ENCODE data around the gene SOX1. TPM values are rescaled to one million over a fixed set of nuclear protein-coding genes. Genes with fewer than 3 reads are reported as not detected.

Gene SOX1
- total and polyA plus RNA-seq, 9 of the 15 experiments (the other 6 are each of a cell fraction or from before 2014, with no cell fraction given) = not detected

DNA sequence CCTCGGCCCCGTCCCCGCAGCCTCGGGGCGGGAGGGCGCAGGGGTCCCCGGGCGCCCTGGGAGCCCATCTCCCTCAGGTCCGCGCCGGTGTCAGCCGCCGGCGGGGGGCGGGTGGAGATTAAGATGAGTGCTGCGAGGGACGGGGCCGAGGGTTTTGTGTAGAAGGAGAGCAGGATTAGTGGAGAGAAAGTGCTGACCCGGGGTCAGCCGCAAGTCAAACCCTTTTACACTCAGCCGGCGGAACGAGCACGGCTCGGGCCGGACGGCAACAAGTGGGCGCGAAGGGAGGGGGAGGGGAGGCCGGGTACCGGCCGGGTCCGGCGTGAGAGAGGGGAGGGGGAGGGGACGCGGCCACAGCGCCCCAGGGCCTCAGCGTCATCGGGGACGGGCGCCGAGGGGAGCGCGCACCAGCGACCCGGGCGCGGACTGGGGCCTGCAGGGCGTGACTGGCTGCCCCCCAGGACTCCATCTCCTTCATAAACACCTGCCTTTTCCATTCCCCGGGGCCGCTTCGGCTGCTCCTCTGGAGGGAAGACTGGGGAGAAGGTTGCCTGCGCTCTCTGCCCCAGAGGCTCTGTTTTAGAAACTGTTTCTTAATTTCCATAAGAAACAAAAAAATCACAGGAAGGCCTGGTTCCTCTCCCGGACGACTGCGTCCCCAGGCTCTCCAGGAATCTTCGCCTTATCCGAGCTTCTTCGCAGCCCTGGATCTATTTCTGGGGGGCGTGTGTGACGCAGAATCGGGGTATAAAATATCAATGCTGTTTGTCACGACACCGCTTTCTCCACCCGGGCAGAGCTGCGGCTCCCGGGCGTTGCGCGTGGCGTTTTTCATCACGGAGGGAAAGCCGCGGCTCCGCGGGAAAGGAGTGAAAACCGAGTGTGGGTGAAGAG is 6.5 kb downstream of the SOX1 start:
- no peaks in the 10 kb centered on the region for H3K79me2 ChIP-seq (ENCODE audit: control insufficient read depth, insufficient read depth, low read length)
- no peak overlapping the region for H2AFZ ChIP-seq (ENCODE audit: low read depth, low read length)
- H3K9me1 ChIP-seq (ENCODE audit: control insufficient read depth, insufficient read depth, low read length) = no peaks in the 10 kb centered on the region
- H3K36me3 ChIP-seq (ENCODE audit: control insufficient read depth, insufficient read depth, low read length) = no peaks in the 10 kb centered on the region
- no peak overlapping the region for H3K27ac ChIP-seq (ENCODE audit: extremely low read depth, low read depth, low read length)
- no peak overlapping the region for H3K9ac ChIP-seq (ENCODE audit: insufficient read depth in 1 of 2, low read depth in 2 of 2, low read length in 2 of 2)
- FAIRE-seq = no peak
- no peaks in the 10 kb centered on the region for H3K4me1 ChIP-seq (replicated peaks in 1 of 2; ENCODE audit: control insufficient read depth in 2 of 2, insufficient read depth in 2 of 2, low read length in 2 of 2)
- peaks cover 0 to 17% of the 10 kb centered on the region in 2 experiments; a peak in 2 of 5 replicates for H3K27me3 ChIP-seq (ENCODE audit: control insufficient read depth in 2 of 2, insufficient read depth in 2 of 2, low read length in 2 of 2)
- H4K20me1 ChIP-seq (replicated peaks; ENCODE audit: control insufficient read depth, insufficient read depth, low read length) = no peaks in the 10 kb centered on the region
- intact Hi-C loops (cut with micrococcal nuclease) = no loop called here
- no TSS peak for BruUV-seq (replicated peaks)
- no peaks in the 10 kb centered on the region for H3K9me3 ChIP-seq (replicated peaks; ENCODE audit: control insufficient read depth, insufficient read depth, low read depth, low read length)
- no peak for ATAC-seq
- no peak overlapping the region for H3K4me3 ChIP-seq
- WGBS (ENCODE audit: insufficient coverage, low coverage, missing lambda C conversion rate) = 3% methylated on average over 8 of the region's 77 CpGs
- no peak overlapping the region for H3K4me2 ChIP-seq (ENCODE audit: insufficient read depth, low read length)
- in situ Hi-C loops (cut with MboI) = no loop called here
- no peak for TF ChIP-seq PHB (CRISPR knock-in tag; IDR thresholded peaks at IDR 0.05)
- CTCF ChIA-PET (ENCODE audit: low intra/inter-chr PET ratio) = no interaction called here
- POLR2A ChIA-PET = interaction anchor here (0.5 to 0.8 kb wide), 2 partner anchors 17 to 97 kb away, joined by 3 to 4 read pairs; no protein-coding TSS in a partner anchor
- DNase-seq (ENCODE audit: extremely low read depth in 1 of 4, low spot score in 3 of 4) = no peak

- intact Hi-C loops (cut with micrococcal nuclease) (no loop called here), in situ Hi-C loops (cut with MboI) (no loop called here)
- POLR2A ChIA-PET = interaction anchor here (0.8 kb wide), 1 partner anchor 98 kb away, joined by 3 read pairs; no protein-coding TSS in a partner anchor
- no peaks in the 10 kb centered on the region for H3K4me1 ChIP-seq (replicated peaks in 1 of 2; ENCODE audit: control insufficient read depth in 2 of 2, insufficient read depth in 2 of 2, low read length in 2 of 2)
- no peak overlapping the region for H2AFZ ChIP-seq (ENCODE audit: low read depth, low read length)
- H3K9ac ChIP-seq (ENCODE audit: insufficient read depth in 1 of 2, low read depth in 2 of 2, low read length in 2 of 2) = no peak overlapping the region
- no peaks in the 10 kb centered on the region for H4K20me1 ChIP-seq (replicated peaks; ENCODE audit: control insufficient read depth, insufficient read depth, low read length)
- CTCF ChIA-PET (ENCODE audit: low intra/inter-chr PET ratio) = no interaction called here
- H3K4me2 ChIP-seq (ENCODE audit: insufficient read depth, low read length) = no peak overlapping the region
- H3K4me3 ChIP-seq = no peak overlapping the region
- H3K9me1 ChIP-seq (ENCODE audit: control insufficient read depth, insufficient read depth, low read length) = no peaks in the 10 kb centered on the region
- no TSS peak for BruUV-seq (replicated peaks)
- no peak for FAIRE-seq
- peaks cover 0 to 23% of the 10 kb centered on the region in 2 experiments; a peak in 2 of 5 replicates for H3K27me3 ChIP-seq (ENCODE audit: control insufficient read depth in 2 of 2, insufficient read depth in 2 of 2, low read length in 2 of 2)
- DNase-seq (ENCODE audit: extremely low read depth in 1 of 4, low spot score in 3 of 4) = no peak
- 1% methylated on average over 15 of the region's 17 CpGs for WGBS (ENCODE audit: insufficient coverage, low coverage, missing lambda C conversion rate)
- no peaks in the 10 kb centered on the region for H3K9me3 ChIP-seq (replicated peaks; ENCODE audit: control insufficient read depth, insufficient read depth, low read depth, low read length)
- no peaks in the 10 kb centered on the region for H3K36me3 ChIP-seq (ENCODE audit: control insufficient read depth, insufficient read depth, low read length)
- H3K27ac ChIP-seq (ENCODE audit: extremely low read depth, low read depth, low read length) = no peak overlapping the region
- no peaks in the 10 kb centered on the region for H3K79me2 ChIP-seq (ENCODE audit: control insufficient read depth, insufficient read depth, low read length)
- no peak for ATAC-seq
- TF ChIP-seq CBFA2T2 (conservative IDR thresholded peaks at IDR 0.05) = no peak
- no peak for TF ChIP-seq ZNF253 (CRISPR knock-in tag; conservative IDR thresholded peaks at IDR 0.05)
- TF ChIP-seq ZBTB1 (CRISPR knock-in tag; IDR thresholded peaks at IDR 0.05; ENCODE audit: borderline replicate concordance, low read depth) = no peak
- no peak for TF ChIP-seq ZNF3 (CRISPR knock-in tag; IDR thresholded peaks at IDR 0.05)
- TF ChIP-seq BRD4 (IDR thresholded peaks at IDR 0.05) = no peak
- no peak for TF ChIP-seq MTA2 (IDR thresholded peaks at IDR 0.05; ENCODE audit: low read depth)
- TF ChIP-seq NR4A1 (CRISPR knock-in tag; IDR thresholded peaks at IDR 0.05) = no peak
- no peak for TF ChIP-seq NR4A1 (tag; IDR thresholded peaks at IDR 0.05)
- no peak for TF ChIP-seq RAD51 (IDR thresholded peaks at IDR 0.05; ENCODE audit: borderline replicate concordance, low read depth)
- TF ChIP-seq SRF (CRISPR knock-in tag; IDR thresholded peaks at IDR 0.05) = no peak
- no peak for TF ChIP-seq SIX5 (IDR thresholded peaks at IDR 0.05; ENCODE audit: borderline replicate concordance in 1 of 2, insufficient read depth in 1 of 2, low read depth in 1 of 2, low read length in 2 of 2)
- TF ChIP-seq POLR2AphosphoS5 (IDR thresholded peaks at IDR 0.05; ENCODE audit: control insufficient read depth, insufficient read depth, low read depth, low read length) = no peak
- no peak for TF ChIP-seq ETS2 (tag; IDR thresholded peaks at IDR 0.05; ENCODE audit: borderline replicate concordance, poor library complexity, severe bottlenecking)
- no peak for TF ChIP-seq FOXM1 (IDR thresholded peaks at IDR 0.05; ENCODE audit: low read depth)
- TF ChIP-seq FOXM1 (CRISPR knock-in tag; IDR thresholded peaks at IDR 0.05; ENCODE audit: low read depth) = no peak
Observed at GRCh38 chr13:112074139-112074865, 7.4 kb downstream of the SOX1 start.

Measured in K562 (cell line).